Loucy (cell line): ENCODE results near the gene NGEF.

Experiments used
- H2AFZ ChIP-seq: fragments of 200-600 bp; sonication (generic); 2 replicates; pipeline ENCODE4 v1.6.0; 2016; ENCODE audit warnings: antibody characterized with exemption, mild to moderate bottlenecking, low read length, moderate library complexity
- H3F3A ChIP-seq: fragments of 200-600 bp; 2 replicates; pipeline ENCODE4 v1.6.0; 2016; ENCODE audit warnings: antibody characterized with exemption, low read depth, mild to moderate bottlenecking
- H3K27me3 ChIP-seq: fragments of 200-600 bp; sonication (generic); 2 replicates; pipeline ENCODE4 v1.6.1; 2014; ENCODE audit warnings: low read length, mild to moderate bottlenecking; ENCODE audit not compliant: insufficient read depth, poor library complexity, severe bottlenecking
- H3K36me3 ChIP-seq: fragments of 200-600 bp; sonication (generic); 2 replicates; pipeline ENCODE4 v1.6.1; 2016; ENCODE audit warnings: low read length; ENCODE audit not compliant: insufficient read depth
- H3K4me1 ChIP-seq: fragments of 200-600 bp; sonication (generic); 2 replicates; pipeline ENCODE4 v1.5.1; 2014; ENCODE audit warnings: low read length, mild to moderate bottlenecking; ENCODE audit not compliant: insufficient read depth, poor library complexity, severe bottlenecking
- H3K4me2 ChIP-seq: fragments of 200-600 bp; sonication (generic); 2 replicates; pipeline ENCODE4 v1.6.0; 2014; ENCODE audit warnings: antibody characterized with exemption, low read length, low read depth, mild to moderate bottlenecking; ENCODE audit not compliant: poor library complexity, severe bottlenecking
- H3K4me3 ChIP-seq: fragments of 200-600 bp; sonication (generic); 2 replicates; pipeline ENCODE4 v1.5.1; 2014; ENCODE audit warnings: low read length, mild to moderate bottlenecking, mixed read lengths; ENCODE audit not compliant: poor library complexity, severe bottlenecking
- H3K79me2 ChIP-seq: fragments of 200-600 bp; sonication (generic); 2 replicates; pipeline ENCODE4 v1.6.1; 2014; ENCODE audit warnings: low read length; ENCODE audit not compliant: insufficient read depth
- H3K9ac ChIP-seq: fragments of 200-600 bp; sonication (generic); 2 replicates; pipeline ENCODE4 v1.6.0; 2014; ENCODE audit warnings: mild to moderate bottlenecking, low read depth, low read length, moderate library complexity; ENCODE audit not compliant: poor library complexity, severe bottlenecking
- H3K9me2 ChIP-seq: fragments of 200-600 bp; sonication (generic); replicated peaks from 2 replicates; pipeline ENCODE4 v1.6.1; 2016; ENCODE audit warnings: low read depth, low read length, mixed read lengths
- H3K9me3 ChIP-seq: fragments of 200-600 bp; sonication (generic); 2 replicates; pipeline ENCODE4 v1.6.1; 2014; ENCODE audit warnings: mild to moderate bottlenecking, antibody characterized with exemption, low read length, low read depth; ENCODE audit not compliant: insufficient read depth
- H4K20me1 ChIP-seq: fragments of 200-600 bp; sonication (generic); 2 replicates; pipeline ENCODE4 v1.6.0; 2014; ENCODE audit warnings: antibody characterized with exemption, low read length, mild to moderate bottlenecking; ENCODE audit not compliant: insufficient read depth, poor library complexity, severe bottlenecking
- CTCF ChIP-seq: fragments of 200-600 bp; sonication (generic); conservative IDR thresholded peaks from 2 replicates; pipeline ENCODE4 v1.5.1; 2014; ENCODE audit warnings: mild to moderate bottlenecking, antibody characterized with exemption, low read length
- EZH2phosphoT487 ChIP-seq: fragments of 200-600 bp; IDR thresholded peaks from 2 replicates; pipeline ENCODE4 v1.6.1; 2018; ENCODE audit warnings: antibody characterized with exemption, mild to moderate bottlenecking, moderate library complexity, borderline replicate concordance

NGEF gene

GRCh38 chr2:232835687-232836208, 177.3 kb downstream of the NGEF start:
- Histone ChIP-seq H3K79me2 (no peaks in the 10 kb centered on the region), H3K9me2 (no peaks in the 10 kb centered on the region), H3K9me3 (no peaks in the 10 kb centered on the region), H3F3A (0 out of 2 replicates have a peak, but pooled peaks cover 2% of the 10 kb centered on the region), H3K4me3 (no peak overlapping the region), H3K27me3 (no peaks in the 10 kb centered on the region), H3K9ac (no peak overlapping the region), H2AFZ (no peak overlapping the region), H3K4me2 (no peak overlapping the region), H3K4me1 (peaks cover 50% of the 10 kb centered on the region), H3K36me3 (peaks cover 69% of the 10 kb centered on the region), H4K20me1 (no peaks in the 10 kb centered on the region)
- TF ChIP-seq CTCF (no peak), EZH2phosphoT487 (no peak)

- no peaks in the 10 kb centered on the region for H3K79me2 ChIP-seq
- H3K4me1 ChIP-seq, result peaks cover 36% of the 10 kb centered on the region
- no peak overlapping the region for H3K9ac ChIP-seq
- no peak overlapping the region for H3K4me2 ChIP-seq
- H3K36me3 ChIP-seq, result peaks cover 66% of the 10 kb centered on the region
- H3K9me3 ChIP-seq, result no peaks in the 10 kb centered on the region
- no peak overlapping the region for H3K4me3 ChIP-seq
- TF ChIP-seq EZH2phosphoT487 (no peak), CTCF (no peak)
- H3F3A ChIP-seq, result 0 out of 2 replicates have a peak, but pooled peaks cover 2% of the 10 kb centered on the region
- no peaks in the 10 kb centered on the region for H4K20me1 ChIP-seq
- no peaks in the 10 kb centered on the region for H3K9me2 ChIP-seq
- no peaks in the 10 kb centered on the region for H3K27me3 ChIP-seq
- H2AFZ ChIP-seq, result no peak overlapping the region
Measured at GRCh38 chr2:232833830-232834229, 179.2 kb downstream of the NGEF start.

GRCh38 chr2:232831496-232831895, 181.6 kb downstream of the NGEF start:
- H3K36me3 ChIP-seq, result peaks cover 54% of the 10 kb centered on the region
- TF ChIP-seq EZH2phosphoT487 (no peak), CTCF (no peak)
- peaks cover 11% of the 10 kb centered on the region for H4K20me1 ChIP-seq
- no peak overlapping the region for H3K9ac ChIP-seq
- H3F3A ChIP-seq, result 0 out of 2 replicates have a peak, but pooled peaks cover 2% of the 10 kb centered on the region
- H3K9me2 ChIP-seq, result no peaks in the 10 kb centered on the region
- H3K27me3 ChIP-seq, result no peaks in the 10 kb centered on the region
- no peak overlapping the region for H2AFZ ChIP-seq
- H3K79me2 ChIP-seq, result no peaks in the 10 kb centered on the region; the same call in 1 of the 2 replicates
- no peak overlapping the region for H3K4me2 ChIP-seq
- no peaks in the 10 kb centered on the region for H3K9me3 ChIP-seq
- no peak overlapping the region for H3K4me3 ChIP-seq
- H3K4me1 ChIP-seq, result peaks cover 23% of the 10 kb centered on the region
